GM19324 (cell line): Measurements from ENCODE around the gene PID1.
"Not testable (repeated sequence)": the region's sequence is repeated elsewhere in the genome, so short reads cannot be mapped to it uniquely, and the experiment has no call there.

ENCODE experiments used
- ATAC-seq: cut with Tn5 transposase; IDR thresholded peaks from one replicate; pipeline ENCODE4 v1.9.1; 2021; ENCODE audit warnings: mild to moderate bottlenecking, moderate library complexity; ENCODE audit not compliant: unreplicated experiment, low FRiP score

Gene PID1

DNA sequence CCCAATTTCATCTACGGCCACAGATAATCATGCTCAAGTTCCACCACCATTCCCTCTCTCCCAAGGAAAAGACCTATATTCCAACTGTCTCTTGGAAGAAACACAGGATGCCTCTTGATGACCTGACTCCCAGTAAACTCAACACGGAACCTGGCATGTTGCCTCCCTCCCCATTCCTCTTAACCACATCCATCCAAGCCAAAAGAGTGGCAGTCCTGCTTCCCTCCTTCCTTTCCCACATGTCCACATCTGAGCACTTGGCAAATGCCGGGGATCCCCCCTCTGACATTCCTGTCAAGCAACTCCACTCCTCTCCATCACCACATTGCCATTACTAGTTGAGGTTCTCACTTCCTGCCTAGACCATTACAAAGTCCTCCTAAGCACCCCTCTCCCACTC lies 49.4 kb downstream of the PID1 start:
- ATAC-seq: no peak

DNA sequence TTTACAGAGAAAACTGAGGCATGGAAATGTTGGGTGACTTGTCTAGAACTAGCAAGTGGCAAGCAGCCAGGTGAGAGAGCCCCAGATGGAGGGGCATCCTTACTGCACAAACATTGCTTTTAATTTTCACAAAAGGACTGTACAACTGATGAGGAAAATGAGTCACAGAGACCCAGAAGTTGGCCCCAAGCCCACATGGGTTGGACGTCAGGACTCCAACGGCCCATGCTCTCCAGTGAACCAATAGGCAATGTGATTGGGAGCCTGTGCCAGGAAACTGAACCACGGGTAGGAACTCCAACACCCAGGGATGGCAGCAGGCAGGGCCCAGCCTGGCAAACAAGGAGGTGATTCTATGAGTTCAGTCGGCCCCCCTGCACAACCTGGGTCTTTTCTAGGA lies 50.8 kb downstream of the PID1 start:
- ATAC-seq: no peak

DNA sequence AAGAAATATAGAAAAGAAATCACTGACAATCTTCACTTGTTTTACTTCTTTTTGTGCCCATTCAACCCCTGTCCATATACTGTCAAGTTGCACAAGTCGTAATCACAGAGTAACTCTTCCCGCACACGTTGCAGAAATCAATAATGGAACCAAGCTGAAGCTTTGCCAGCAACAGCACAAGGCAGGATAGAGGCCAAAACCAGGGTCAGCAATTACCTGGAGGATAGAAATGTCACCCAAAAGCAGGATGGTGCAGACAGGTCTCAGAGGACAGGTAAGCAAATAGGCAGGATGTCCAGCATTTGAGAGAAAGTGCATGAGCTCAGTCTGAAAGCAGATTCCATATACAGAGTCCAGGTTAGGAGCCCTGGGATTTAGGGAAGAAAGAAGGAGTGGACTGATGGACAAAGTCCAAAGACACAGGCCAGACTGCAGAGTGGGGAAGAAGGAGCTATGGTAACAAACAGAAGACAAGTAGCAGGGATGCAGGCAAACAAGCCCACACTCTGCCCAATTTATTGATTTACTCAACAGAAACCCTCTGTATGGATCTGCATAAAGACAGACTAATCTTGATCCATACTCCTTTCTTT lies 52.7 kb downstream of the PID1 start:
- no peak for ATAC-seq

DNA sequence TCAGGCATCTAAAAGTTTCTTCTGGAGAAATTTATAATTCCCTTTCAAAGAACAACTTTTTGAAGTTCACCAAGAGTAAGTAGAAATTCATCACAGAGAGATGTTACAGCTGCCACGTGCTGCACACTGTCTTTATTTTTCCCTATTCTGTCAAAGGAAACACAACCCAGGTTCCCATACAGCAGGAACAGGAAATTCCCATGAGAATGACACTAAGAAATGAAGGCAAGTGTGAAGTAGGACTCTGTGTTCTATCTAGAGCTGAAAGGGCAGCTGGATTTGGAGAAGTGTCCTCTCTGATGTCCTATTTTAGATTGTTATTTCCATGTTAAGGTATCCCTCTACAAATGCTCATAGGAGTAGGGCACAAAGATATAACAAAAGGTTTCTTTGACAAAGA lies 58.8 kb downstream of the PID1 start:
- ATAC-seq: no peak

DNA sequence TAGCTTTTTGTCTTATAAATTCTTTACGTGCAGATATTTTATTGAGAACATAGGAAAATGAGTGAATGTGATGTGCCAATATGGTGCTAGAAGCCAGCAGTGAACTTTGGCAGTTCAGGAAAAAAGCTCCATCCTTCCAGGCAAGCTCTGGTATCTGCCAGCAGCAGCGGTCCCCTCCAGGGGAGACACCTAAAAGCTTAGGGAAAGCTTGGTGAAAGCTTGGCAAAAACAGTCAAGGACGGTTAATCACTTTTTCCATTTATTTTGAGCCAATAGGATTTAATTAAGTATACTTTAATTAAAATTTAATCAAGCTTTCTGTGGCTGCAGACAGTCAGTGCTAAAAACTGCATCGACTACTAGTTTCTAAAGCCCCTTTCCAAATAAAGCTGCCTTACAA lies 60.4 kb downstream of the PID1 start:
- ATAC-seq: no peak

DNA sequence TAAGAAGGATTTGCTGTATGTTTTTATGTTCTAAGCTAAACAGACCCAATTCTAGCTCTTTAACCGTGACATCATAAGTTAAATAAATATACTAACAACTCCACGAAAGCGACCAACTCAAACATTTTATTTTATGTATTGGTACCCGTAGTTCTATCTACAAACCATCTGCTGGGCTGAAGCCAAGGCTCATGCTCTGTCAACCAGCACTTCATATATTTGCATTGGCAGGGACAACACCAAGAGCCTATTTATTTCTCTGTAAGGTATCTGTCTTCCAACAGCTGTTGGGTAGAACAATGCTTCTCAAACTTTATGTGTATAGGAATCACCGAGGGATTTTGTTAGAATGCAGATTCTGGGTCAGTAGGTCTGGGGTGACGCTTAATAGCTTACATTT lies 64.5 kb downstream of the PID1 start:
- no peak for ATAC-seq

DNA sequence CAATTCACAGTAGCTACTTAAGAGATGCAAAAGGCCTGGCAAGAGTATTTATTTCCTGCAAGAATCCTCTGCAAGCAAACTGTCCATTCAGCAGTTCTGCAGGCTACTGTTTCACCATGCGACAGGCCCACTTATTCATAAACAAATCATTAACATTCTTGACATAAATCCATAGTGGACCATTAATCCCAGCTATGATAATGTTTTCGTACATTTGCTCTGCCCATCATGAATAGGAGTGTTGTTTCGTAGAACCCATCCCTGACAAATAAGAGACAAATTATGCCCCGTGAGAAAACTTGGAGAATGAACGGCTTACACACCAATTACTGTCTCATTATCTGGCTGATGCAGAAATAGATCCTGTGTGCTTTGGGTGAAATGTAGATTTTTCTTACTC lies 65.4 kb downstream of the PID1 start:
- ATAC-seq: no peak

DNA sequence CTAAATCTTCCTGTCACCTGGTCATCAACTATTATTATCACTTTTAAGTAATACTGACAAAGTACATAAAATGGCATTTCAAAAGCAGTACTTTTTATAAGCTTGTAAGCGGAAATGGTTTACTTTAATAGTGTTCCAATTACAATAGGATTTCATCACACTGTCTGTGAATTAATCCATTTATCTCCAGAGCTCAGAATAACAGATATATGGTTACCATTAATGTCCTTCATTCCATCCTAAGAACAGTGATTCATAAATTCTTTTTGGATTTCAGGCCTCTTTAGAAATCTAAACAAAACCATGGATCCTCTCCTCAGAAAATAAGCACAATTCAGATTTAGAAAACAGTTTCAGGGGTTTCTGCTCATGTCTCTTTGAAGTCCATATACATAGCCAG lies 68.4 kb downstream of the PID1 start:
- ATAC-seq: no peak

DNA sequence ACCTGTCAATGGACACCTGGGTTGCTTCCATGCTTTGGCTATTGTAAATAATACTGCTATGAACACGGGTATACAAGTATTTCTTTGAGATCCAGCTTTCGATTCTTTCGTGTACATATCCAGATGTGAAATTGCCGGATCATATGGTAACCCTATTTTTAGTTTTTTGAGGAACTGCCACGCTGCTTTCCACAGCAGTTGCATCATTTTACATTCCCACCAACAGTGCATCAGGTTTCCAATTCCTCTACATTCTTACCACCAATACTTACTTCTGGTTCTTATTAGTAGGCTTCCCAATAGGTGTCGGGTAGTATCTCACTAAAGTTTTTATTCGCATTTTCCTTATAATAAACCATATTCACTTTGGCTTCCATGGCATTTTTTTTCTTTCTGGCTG lies 69.6 kb downstream of the PID1 start:
- no peak for ATAC-seq

DNA sequence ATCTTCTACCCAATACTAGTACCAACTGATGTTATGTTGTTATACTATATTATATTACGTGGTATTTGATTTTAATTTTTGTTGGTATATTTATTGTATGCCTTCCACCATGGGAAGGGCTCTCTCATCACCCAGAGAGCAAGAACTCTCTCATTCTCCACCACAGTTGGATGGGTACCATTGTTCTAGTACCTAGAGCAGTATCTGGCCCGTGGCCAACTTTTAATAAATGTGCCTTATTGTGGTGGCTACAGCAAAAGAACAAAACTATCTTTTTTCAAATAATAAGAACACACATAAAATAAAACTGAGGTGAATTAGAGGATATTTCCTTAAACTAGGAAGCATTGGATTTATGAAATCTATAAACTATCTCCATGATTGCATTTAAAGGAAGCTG lies 71.8 kb downstream of the PID1 start:
- ATAC-seq: no peak

DNA sequence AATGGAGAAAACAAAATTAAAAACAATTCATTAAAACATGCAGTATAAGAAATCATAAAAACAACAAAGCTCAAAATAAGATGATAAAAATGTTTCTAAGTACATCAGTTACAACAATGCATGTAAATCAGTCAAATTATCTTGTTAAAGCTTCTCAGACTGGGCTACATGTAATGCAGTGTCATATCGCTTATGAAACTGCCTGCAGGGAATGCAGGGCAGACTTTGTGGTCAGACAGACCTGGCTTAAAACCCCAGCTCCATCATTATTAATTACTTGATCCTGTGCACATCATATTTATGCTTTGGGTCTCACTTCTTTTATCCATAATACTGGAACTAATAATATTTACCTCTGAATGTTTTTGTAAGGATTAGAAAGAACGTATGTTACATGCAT lies 74.6 kb downstream of the PID1 start:
- ATAC-seq: no peak

DNA sequence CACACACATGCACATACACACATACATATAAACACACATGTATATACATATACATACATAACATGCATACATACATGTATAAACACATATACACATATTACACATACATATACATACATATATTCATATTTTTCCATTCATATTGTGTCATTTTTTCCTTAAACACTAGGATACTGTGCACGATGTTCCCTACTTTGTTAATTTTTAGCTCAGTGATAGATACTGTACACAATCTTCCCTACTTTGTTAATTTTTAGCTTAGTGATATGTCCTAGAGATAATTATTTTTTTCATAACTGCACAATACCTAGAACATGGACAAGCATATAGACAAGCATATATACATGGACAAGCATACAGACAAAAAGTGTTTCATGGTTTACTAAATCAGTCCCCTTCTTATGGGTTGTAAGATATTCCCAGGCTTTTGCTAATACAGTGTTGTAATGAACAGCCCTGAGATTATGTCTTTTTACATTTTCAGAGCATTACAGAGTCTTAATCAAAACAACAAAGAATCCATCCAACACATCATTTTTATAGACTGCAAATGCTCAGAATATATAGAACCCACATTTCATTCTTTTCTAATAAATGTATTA lies 75.6 kb downstream of the PID1 start:
- ATAC-seq: no peak

DNA sequence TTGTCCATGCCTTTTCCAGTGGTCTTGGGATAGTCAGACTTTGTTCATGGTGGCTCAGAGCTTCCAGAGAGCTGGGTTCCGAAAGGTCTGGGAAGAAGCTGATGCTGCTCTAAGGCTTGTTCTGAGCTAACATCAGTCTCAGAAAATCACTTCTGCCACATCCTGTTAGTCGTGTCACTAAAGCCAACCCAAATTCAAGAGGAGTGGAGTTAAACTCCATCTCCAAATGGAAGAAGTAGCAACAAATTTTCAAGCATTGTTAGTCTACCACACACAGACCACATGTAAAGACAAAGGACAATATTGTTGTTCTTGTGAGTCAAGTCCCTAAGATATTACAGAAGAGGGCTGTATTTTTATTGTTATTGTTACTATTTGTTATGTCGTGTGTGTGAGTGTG lies 77.8 kb downstream of the PID1 start:
- no peak for ATAC-seq

DNA sequence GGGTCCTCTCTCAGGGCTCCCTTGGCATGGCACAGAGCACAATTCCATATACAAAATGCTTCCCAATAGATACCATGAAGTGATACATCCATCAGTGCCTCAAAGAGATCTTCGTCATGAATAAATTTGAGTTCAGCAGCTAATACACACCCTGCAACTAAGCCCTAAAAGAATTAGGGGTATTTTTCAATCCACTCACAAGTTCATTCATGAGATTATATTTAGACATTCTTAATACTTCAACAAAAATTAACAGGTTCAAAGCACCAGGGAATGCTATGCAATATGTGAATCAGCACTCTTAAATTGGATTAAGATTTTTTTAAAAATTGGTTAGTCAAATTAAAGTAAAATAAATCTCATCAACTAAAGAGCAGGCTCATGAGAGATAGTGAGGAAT lies 79.7 kb downstream of the PID1 start:
- ATAC-seq: no peak

DNA sequence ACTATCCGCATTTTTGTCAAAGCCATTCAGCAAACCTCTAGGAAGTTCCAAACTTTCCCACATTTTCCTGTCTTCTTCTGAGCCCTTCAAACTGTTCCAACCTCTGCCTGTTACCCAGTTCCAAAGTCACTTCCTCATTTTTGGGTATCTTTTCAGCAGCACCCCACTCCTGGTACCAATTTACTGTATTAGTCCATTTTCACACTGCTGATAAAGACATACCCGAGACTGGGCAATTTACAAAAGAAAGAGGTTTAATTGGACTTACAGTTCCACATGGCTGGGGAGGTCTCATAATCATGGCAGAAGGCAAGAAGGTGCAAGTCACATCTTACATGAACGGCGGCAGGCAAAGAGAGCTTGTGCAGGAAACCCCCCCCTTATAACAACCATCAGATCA lies 84.0 kb downstream of the PID1 start:
- not testable (repeated sequence) for ATAC-seq

DNA sequence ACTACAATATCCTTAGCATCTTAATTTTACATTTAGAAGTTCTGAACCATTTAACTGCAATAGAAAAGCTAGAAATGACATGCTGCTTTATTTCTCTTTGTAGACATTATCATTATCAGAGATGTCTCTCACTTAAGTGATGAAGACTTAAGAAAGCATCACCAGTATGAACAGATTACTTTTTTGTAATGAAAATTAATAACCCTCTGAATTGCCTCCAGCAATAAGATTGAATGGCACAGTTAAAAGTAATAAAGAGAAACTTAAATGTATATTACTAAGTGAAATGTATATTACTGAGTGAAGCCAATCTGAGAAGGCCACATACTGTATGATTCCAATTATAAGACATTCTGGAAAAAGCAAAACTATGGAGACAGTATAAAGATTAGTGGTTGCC lies 89.4 kb downstream of the PID1 start:
- ATAC-seq: no peak

DNA sequence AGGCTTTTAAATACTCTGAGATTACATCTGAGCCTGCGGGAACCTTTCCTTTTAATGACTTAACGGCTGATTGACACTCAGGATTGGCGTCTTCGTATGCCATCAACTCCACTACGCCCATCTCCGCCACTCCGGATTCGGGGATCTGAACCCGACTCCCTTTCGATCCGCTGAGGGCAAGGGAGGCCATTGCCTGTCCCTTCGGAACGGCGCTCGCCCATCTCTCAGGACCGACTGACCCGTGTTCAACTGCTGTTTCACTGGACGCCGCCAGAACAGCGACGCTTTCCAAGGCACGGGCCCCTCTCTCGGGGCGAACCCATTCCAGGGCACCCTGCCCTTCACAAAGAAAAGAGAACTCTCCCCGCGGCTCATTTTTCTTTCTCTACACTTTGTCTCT lies 90.4 kb downstream of the PID1 start:
- no peak for ATAC-seq

DNA sequence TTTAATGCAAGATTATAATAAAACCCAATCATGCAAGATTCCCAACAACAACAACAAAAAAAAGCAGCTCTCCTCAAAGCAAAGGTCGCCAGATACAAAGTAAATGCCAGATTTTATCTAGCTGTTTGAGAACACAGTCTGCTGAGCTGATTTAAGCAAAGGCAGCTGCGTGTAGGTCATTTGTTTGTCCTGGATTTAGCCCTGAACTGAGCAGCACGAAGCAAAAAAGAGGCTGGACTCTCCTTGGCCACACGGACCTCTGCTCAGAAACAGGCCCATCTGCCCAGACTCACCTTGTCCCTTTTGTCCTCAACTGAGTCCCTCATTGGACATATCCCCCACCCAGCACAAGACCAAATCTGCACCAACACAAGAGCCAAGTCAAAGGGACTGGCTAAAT lies 91.5 kb downstream of the PID1 start:
- no peak for ATAC-seq

DNA sequence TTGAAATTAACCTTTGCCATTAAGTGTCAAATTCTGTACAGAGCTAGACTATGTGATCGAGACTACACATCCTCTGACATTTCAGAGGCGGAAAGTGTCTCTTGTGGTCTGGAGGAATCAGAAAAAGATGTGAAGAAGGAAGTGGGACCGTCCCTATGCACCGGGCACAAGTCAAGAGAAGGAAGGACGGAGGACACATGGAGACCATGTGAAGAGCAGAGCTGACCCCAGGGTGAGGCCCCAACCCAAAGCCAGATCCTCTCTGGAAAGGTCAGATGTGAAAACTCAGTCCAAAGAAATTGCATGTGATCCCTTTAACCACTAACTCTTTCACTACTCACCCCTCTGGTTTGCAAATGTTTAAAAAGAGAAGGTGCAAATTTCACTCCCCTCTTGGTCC lies 92.4 kb downstream of the PID1 start:
- no peak for ATAC-seq

DNA sequence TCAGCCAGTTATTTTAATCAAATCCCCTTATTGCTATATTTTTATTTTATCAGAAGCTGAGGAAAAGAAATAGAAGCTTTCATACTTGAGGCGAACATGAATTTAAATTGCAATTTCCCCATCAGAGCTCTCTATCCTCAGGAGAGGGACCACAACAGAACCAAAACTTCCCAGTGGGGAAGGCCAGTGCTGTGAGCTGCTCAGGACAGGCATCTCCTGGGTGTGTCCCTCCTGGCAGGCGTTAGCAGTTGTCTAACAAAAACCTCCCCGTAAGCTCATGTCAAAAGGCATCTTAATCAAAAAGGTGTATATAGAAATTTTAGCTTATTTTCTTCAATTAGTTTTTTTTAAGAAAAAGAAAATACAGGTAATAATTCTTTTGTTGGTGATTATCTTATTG lies 93.0 kb downstream of the PID1 start:
- ATAC-seq: no peak

DNA sequence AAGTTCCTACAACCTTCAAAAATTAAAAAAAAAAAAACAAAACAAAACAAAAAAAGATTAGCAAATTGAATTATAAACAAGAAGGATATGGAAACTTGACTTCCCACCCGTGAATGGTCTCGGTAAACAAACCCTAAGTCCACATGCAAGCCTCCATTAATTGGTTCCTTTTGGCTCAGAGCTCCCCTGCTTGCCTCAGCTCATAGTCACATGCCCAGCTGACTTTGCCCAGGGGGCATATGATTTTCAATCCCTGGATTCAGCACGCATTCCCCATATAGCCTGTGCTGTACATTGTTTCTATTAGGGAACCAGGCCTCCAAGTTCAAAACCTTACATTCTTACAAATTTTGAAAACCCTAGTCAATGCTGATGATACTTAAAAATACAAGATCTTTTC lies 95.0 kb downstream of the PID1 start:
- ATAC-seq: no peak

DNA sequence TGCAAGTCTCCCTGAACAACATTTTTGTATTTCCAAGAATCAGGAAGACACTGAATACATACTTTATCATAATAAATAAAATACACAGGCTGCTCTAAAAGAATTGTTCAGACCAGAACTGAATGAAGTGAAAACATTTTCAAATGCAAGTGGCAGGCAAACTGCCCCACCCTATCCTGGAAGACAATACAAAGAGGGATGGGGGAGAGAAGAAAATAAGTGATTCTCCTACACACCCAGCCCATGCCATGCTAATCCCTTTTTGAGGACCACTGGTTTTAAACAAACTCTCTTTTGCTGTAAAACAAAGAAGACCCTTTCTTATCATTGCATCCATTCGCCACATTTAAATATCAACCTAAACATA lies 95.6 kb downstream of the PID1 start:
- ATAC-seq: no peak
